ENCODE measurements around the gene CFAP73.

The CFAP73 gene

DNA sequence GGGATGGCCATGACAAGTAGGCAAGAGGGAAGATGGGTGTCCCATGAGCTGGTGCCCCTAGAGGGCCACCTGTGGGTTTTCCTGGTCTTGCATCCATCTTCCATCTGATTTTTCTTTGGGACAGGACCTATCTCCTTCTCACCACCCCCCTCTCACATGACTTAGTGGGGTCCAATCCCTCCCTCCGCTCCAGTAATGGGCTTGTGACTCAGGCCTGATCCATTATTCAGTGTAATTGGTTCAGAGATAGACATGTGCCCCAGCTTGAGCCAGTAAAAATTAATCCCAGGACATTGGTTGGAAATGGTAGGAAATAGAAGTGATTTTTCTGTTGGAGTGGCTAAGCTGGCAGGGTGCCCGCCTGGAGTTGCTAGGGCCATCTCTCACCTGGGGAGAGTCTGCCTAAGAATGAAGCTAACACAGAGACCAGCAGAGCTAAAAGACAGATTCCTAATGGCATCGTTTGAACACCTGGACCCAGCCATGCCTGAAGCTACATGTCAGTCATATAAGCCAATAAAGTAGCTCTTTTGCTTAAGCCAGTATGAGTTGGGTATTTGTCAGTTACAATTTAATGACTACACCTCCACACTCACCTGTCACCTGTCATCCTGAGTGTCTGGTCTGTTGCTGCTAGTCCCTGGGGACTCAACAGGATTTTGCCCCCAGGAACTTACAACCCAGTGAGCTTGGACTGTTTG is 28.7 kb upstream of the CFAP73 start:
- no peak overlapping the region for H2AK5ac ChIP-seq (ENCODE audit: low read length)
- WGBS (ENCODE audit: extremely low coverage, insufficient coverage, low lambda C conversion rate) = no CpG with 5 or more reads among the region's 3 CpGs

DNA sequence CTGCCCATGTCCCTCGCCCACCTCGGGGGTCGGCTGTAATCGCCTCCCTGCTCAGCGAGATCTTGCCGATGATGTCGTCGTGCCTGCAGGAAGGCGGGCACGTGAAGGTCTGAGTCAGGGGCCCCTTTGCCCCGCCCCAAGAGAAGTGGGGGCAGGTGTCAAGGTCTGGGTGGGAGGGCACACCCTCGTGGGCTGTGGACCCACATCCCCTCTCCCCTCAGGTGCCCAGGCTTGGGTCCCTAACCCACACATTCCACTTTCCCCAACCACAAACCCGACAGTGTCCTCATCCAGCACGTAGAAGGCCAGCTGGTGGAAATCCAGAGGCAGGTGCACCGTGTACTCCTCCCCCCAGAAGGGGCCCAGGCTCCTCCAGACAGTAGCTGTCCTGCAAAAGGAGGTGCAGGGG is 21.7 kb upstream of the CFAP73 start:
- no peak overlapping the region for H3K4me2 ChIP-seq (ENCODE audit: low read length)
- no peak overlapping the region for H2AK5ac ChIP-seq (ENCODE audit: low read length)
- no peak overlapping the region for H2BK5ac ChIP-seq (ENCODE audit: low read length)
- no peak overlapping the region for H4K5ac ChIP-seq (ENCODE audit: low read length)
- H2BK120ac ChIP-seq (ENCODE audit: low read depth, low read length) = no peak overlapping the region
- H3K4me3 ChIP-seq (ENCODE audit: low read length) = no peak overlapping the region
- no peak for DNase-seq
- H4K8ac ChIP-seq (ENCODE audit: low read depth, low read length) = no peak overlapping the region
- no peak overlapping the region for H3K27ac ChIP-seq (ENCODE audit: low read depth, low read length)
- H2BK15ac ChIP-seq (replicated peaks; ENCODE audit: low read depth) = no peak overlapping the region
- no peaks in the 10 kb centered on the region for H3K36me3 ChIP-seq (ENCODE audit: control insufficient read depth, insufficient read depth, low read length)
- no peaks in the 10 kb centered on the region for H3K27me3 ChIP-seq (ENCODE audit: insufficient read depth, low read length, poor library complexity)
- no peaks in the 10 kb centered on the region for H3K79me2 ChIP-seq (ENCODE audit: control insufficient read depth, insufficient read depth, low read length)
- no peak overlapping the region for H3K18ac ChIP-seq (ENCODE audit: low read length)
- H3K9ac ChIP-seq (ENCODE audit: low read length) = no peak overlapping the region
- H3K79me1 ChIP-seq (ENCODE audit: low read length) = no peaks in the 10 kb centered on the region
- H3K56ac ChIP-seq (ENCODE audit: low read length) = no peak overlapping the region
- no peak overlapping the region for H3K4ac ChIP-seq (ENCODE audit: low read depth, low read length)
- no CpG with 5 or more reads among the region's 15 CpGs for WGBS (ENCODE audit: extremely low coverage, insufficient coverage, low lambda C conversion rate)
- no peak overlapping the region for H3K23ac ChIP-seq (ENCODE audit: low read length)
- no peaks in the 10 kb centered on the region for H3K4me1 ChIP-seq (ENCODE audit: control insufficient read depth, low read depth, low read length)

More for the DNA sequence above, 28.7 kb upstream of the CFAP73 start:
- H3K27me3 ChIP-seq (ENCODE audit: insufficient read depth, low read length, poor library complexity) = no peaks in the 10 kb centered on the region
- no peak overlapping the region for H3K4ac ChIP-seq (ENCODE audit: low read depth, low read length)
- no peak overlapping the region for H2BK120ac ChIP-seq (ENCODE audit: low read depth, low read length)
- no peaks in the 10 kb centered on the region for H3K4me1 ChIP-seq (ENCODE audit: control insufficient read depth, low read depth, low read length)
- no peak overlapping the region for H3K9ac ChIP-seq (ENCODE audit: low read length)
- no peak overlapping the region for H3K18ac ChIP-seq (ENCODE audit: low read length)
- no peak overlapping the region for H3K56ac ChIP-seq (ENCODE audit: low read length)
- no peak overlapping the region for H2BK15ac ChIP-seq (replicated peaks; ENCODE audit: low read depth)
- no peaks in the 10 kb centered on the region for H3K79me2 ChIP-seq (ENCODE audit: control insufficient read depth, insufficient read depth, low read length)
- H3K27ac ChIP-seq (ENCODE audit: low read depth, low read length) = no peak overlapping the region
- H4K8ac ChIP-seq (ENCODE audit: low read depth, low read length) = no peak overlapping the region
- H3K4me3 ChIP-seq (ENCODE audit: low read length) = no peak overlapping the region
- H3K36me3 ChIP-seq (ENCODE audit: control insufficient read depth, insufficient read depth, low read length) = no peaks in the 10 kb centered on the region
- peak; percentile 39 for DNase-seq
- H3K23ac ChIP-seq (ENCODE audit: low read length) = peak overlapping the region; percentile 24
- H4K5ac ChIP-seq (ENCODE audit: low read length) = no peak overlapping the region
- no peak overlapping the region for H2BK5ac ChIP-seq (ENCODE audit: low read length)
- H3K79me1 ChIP-seq (ENCODE audit: low read length) = no peaks in the 10 kb centered on the region
- H3K4me2 ChIP-seq (ENCODE audit: low read length) = no peak overlapping the region

DNA sequence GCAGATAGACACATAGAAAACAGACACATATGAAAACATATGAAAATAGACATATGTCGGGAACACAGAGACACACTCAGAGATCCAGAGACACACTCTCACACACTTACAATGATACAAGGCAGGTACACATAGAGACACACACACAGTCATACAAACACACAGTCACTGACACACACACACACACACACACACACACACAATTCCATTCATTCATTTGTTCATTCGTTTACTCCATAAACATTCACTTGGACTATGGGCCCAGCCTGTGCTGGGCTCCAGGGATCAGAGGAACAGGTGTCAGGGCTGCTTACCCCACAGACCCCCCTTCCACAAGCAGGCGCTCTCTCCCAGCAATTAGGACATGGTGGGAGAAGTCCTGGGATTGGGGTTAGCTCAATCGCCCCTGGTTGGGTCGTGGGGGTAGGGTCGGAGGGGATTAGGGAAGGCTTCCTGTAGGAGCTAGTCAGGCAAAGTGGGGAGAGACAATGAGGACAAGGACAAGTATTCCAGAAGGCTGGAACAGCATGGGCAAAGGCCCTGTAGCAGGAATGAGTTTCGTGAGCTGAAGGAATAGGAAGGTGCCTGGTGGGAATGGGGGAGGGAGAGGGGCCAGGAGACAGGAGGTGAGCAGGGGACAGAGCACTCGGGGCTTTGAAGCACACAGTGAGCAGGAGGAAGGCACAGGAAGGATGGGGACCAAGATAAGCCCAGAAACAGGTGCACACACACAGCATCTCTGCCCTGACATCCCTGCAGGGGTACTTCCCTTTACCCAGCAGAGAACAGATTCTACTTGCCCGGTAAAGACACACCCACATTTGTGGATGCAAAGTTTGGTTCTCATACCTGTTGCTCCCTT is 20.5 kb upstream of the CFAP73 start:
- H2BK15ac ChIP-seq (replicated peaks; ENCODE audit: low read depth) = no peak overlapping the region
- WGBS (ENCODE audit: extremely low coverage, insufficient coverage, low lambda C conversion rate) = no CpG with 5 or more reads among the region's 9 CpGs

DNA sequence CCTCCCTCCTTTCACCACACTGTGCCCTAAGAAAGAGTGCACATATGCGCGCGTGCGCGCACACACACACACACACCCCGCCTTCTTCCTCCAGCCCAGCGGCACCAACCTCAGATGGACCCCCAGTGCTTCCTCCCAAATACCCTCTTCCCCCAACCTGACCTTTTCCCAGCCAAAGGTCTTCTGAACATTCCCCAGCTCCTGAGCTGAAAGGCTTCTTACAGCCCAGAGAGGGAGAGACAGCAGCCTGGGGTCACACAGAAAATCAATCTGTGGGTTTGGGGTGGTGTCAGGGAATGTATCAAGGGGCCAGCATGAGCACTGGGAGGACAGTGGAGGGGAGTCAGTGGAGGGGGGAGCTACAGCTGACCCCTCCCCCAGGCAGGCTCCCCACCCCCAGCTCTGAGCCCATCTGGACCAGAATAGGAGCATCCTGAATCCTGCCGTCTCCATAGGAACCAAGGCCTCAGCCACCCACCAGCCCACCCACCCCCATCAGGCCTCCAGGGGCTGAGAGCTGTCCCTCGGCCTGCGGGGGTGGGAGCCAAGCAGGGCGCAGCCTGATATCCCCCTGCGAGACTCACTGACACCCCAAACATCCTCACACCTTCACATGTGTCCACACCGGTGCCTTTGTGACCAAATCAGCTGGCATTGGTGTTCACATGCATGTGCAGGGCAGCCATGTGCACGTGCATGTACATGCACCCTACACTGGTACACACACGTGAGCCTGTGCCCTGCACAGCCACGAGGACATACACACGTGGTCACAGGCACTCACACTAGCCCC is 19.7 kb upstream of the CFAP73 start:
- no peak overlapping the region for H3K4ac ChIP-seq (ENCODE audit: low read depth, low read length)
- H3K27me3 ChIP-seq (ENCODE audit: insufficient read depth, low read length, poor library complexity) = no peaks in the 10 kb centered on the region
- H3K18ac ChIP-seq (ENCODE audit: low read length) = no peak overlapping the region
- no peak for DNase-seq
- WGBS (ENCODE audit: extremely low coverage, insufficient coverage, low lambda C conversion rate) = no CpG with 5 or more reads among the region's 17 CpGs
- H3K79me1 ChIP-seq (ENCODE audit: low read length) = no peaks in the 10 kb centered on the region
- H3K4me2 ChIP-seq (ENCODE audit: low read length) = no peak overlapping the region
- H3K4me3 ChIP-seq (ENCODE audit: low read length) = no peak overlapping the region
- no peak overlapping the region for H2BK5ac ChIP-seq (ENCODE audit: low read length)
- no peak overlapping the region for H3K27ac ChIP-seq (ENCODE audit: low read depth, low read length)
- H3K23ac ChIP-seq (ENCODE audit: low read length) = no peak overlapping the region
- no peak overlapping the region for H3K56ac ChIP-seq (ENCODE audit: low read length)
- H3K36me3 ChIP-seq (ENCODE audit: control insufficient read depth, insufficient read depth, low read length) = no peaks in the 10 kb centered on the region
- H3K9ac ChIP-seq (ENCODE audit: low read length) = no peak overlapping the region
- H3K79me2 ChIP-seq (ENCODE audit: control insufficient read depth, insufficient read depth, low read length) = no peaks in the 10 kb centered on the region
- no peak overlapping the region for H4K5ac ChIP-seq (ENCODE audit: low read length)
- no peak overlapping the region for H2BK120ac ChIP-seq (ENCODE audit: low read depth, low read length)
- H2BK15ac ChIP-seq (replicated peaks; ENCODE audit: low read depth) = no peak overlapping the region
- H3K4me1 ChIP-seq (ENCODE audit: control insufficient read depth, low read depth, low read length) = no peaks in the 10 kb centered on the region
- H4K8ac ChIP-seq (ENCODE audit: low read depth, low read length) = no peak overlapping the region
- no peak overlapping the region for H2AK5ac ChIP-seq (ENCODE audit: low read length)

More for the DNA sequence above, 20.5 kb upstream of the CFAP73 start:
- Histone ChIP-seq H3K9ac (ENCODE audit: low read length) (no peak overlapping the region), H3K27me3 (ENCODE audit: insufficient read depth, low read length, poor library complexity) (no peaks in the 10 kb centered on the region), H2BK120ac (ENCODE audit: low read depth, low read length) (no peak overlapping the region), H3K79me1 (ENCODE audit: low read length) (no peaks in the 10 kb centered on the region), H3K27ac (ENCODE audit: low read depth, low read length) (no peak overlapping the region), H3K4me3 (ENCODE audit: low read length) (no peak overlapping the region), H3K56ac (ENCODE audit: low read length) (no peak overlapping the region), H3K36me3 (ENCODE audit: control insufficient read depth, insufficient read depth, low read length) (no peaks in the 10 kb centered on the region), H3K18ac (ENCODE audit: low read length) (no peak overlapping the region), H3K23ac (ENCODE audit: low read length) (no peak overlapping the region), H3K4me2 (ENCODE audit: low read length) (no peak overlapping the region), H2BK5ac (ENCODE audit: low read length) (no peak overlapping the region), H3K79me2 (ENCODE audit: control insufficient read depth, insufficient read depth, low read length) (no peaks in the 10 kb centered on the region), H2AK5ac (ENCODE audit: low read length) (no peak overlapping the region), H3K4me1 (ENCODE audit: control insufficient read depth, low read depth, low read length) (no peaks in the 10 kb centered on the region), H4K8ac (ENCODE audit: low read depth, low read length) (no peak overlapping the region), H3K4ac (ENCODE audit: low read depth, low read length) (no peak overlapping the region), H4K5ac (ENCODE audit: low read length) (no peak overlapping the region)
- DNase-seq = no peak

DNA sequence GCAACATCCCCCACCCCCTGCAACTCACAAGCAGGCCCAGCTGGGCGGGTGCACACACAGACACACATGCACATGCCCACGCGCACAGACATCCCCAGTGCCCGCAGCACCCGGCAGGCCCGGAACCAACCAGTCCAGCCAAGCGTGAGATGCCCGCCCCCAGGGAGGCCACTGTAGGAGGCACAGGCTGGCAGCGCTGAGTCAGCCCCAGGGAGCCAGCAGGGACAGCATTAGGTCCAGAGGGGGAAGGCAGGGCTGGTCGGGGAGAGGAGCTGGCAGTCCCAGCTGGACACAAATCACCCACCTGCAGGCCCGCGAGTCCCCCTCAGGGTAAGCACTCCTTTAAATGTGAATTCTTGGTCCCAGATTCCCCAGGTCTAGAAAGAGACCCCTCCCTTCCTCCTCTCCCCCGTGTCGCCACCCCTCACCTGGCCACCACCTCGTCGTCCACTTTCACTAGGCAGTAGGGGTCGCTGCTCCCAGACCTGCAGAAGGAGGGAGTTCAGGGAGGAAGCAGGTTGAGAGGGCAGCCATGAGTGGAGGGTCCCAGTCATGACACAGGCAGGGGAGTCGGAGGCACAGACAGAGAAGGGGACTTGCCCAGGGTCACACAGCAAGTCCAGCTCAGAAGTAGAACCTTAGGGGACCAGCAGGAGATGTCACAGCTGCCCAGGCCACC is 18.9 kb upstream of the CFAP73 start:
- Histone ChIP-seq H3K27ac (ENCODE audit: low read depth, low read length) (no peak overlapping the region), H4K5ac (ENCODE audit: low read length) (no peak overlapping the region), H2BK15ac (replicated peaks; ENCODE audit: low read depth) (no peak overlapping the region), H2AK5ac (ENCODE audit: low read length) (no peak overlapping the region), H4K8ac (ENCODE audit: low read depth, low read length) (no peak overlapping the region), H3K79me2 (ENCODE audit: control insufficient read depth, insufficient read depth, low read length) (no peaks in the 10 kb centered on the region), H3K36me3 (ENCODE audit: control insufficient read depth, insufficient read depth, low read length) (no peaks in the 10 kb centered on the region), H2BK120ac (ENCODE audit: low read depth, low read length) (no peak overlapping the region), H3K18ac (ENCODE audit: low read length) (no peak overlapping the region), H3K9ac (ENCODE audit: low read length) (no peak overlapping the region), H2BK5ac (ENCODE audit: low read length) (no peak overlapping the region), H3K4ac (ENCODE audit: low read depth, low read length) (no peak overlapping the region), H3K27me3 (ENCODE audit: insufficient read depth, low read length, poor library complexity) (no peaks in the 10 kb centered on the region), H3K4me1 (ENCODE audit: control insufficient read depth, low read depth, low read length) (no peaks in the 10 kb centered on the region), H3K56ac (ENCODE audit: low read length) (no peak overlapping the region), H3K23ac (ENCODE audit: low read length) (no peak overlapping the region), H3K4me2 (ENCODE audit: low read length) (no peak overlapping the region), H3K4me3 (ENCODE audit: low read length) (no peak overlapping the region), H3K79me1 (ENCODE audit: low read length) (no peaks in the 10 kb centered on the region)
- WGBS (ENCODE audit: extremely low coverage, insufficient coverage, low lambda C conversion rate) = no CpG with 5 or more reads among the region's 18 CpGs
- DNase-seq = peak; percentile 81

Data from mesendoderm (in vitro differentiated cells).